GM20431 (cell line): ENCODE data around the gene MB.

Experiments used
- in situ Hi-C: fragments of 300-500 bp; cut with MseI, MboI; formaldehyde crosslinking; loops from one replicate; pipeline ENCODE4 v1.15.0; 2020; ENCODE audit warnings: low sequenced_read_pairs; ENCODE audit not compliant: unreplicated experiment

The MB gene

GRCh38 chr22:35619336-35620094 is 2.4 kb upstream of the MB start:
- in situ Hi-C loops: loop anchor here (10.0 to 25.0 kb wide), 2 partner anchors 305 to 518 kb away; no protein-coding TSS in a partner anchor

- in situ Hi-C loops: loop anchor here (25.0 kb wide), 1 partner anchor 519 kb away; no protein-coding TSS in a partner anchor
Measured at GRCh38 chr22:35618427-35619223, 1.5 kb upstream of the MB start.

GRCh38 chr22:35616043-35616442 is 1.1 kb downstream of the MB start:
- in situ Hi-C loops: loop anchor here (25.0 kb wide), 1 partner anchor 521 kb away; no protein-coding TSS in a partner anchor

- in situ Hi-C loops: loop anchor here (25.0 kb wide), 1 partner anchor 522 kb away; no protein-coding TSS in a partner anchor
Measured at GRCh38 chr22:35615156-35615555, 2.0 kb downstream of the MB start.

GRCh38 chr22:35614404-35614803 is 2.7 kb downstream of the MB start:
- in situ Hi-C loops: loop anchor here (25.0 kb wide), 1 partner anchor 523 kb away; no protein-coding TSS in a partner anchor

- in situ Hi-C loops: loop anchor here (25.0 kb wide), 1 partner anchor 524 kb away; no protein-coding TSS in a partner anchor
Measured at GRCh38 chr22:35612903-35613302, 4.2 kb downstream of the MB start.

GRCh38 chr22:35611891-35612576 is 5.1 kb downstream of the MB start:
- in situ Hi-C loops: loop anchor here (25.0 kb wide), 1 partner anchor 525 kb away; no protein-coding TSS in a partner anchor

GRCh38 chr22:35611200-35611890 is 5.8 kb downstream of the MB start:
- in situ Hi-C loops: loop anchor here (25.0 kb wide), 1 partner anchor 526 kb away; no protein-coding TSS in a partner anchor

- in situ Hi-C loops: loop anchor here (25.0 kb wide), 1 partner anchor 527 kb away; no protein-coding TSS in a partner anchor
Measured at GRCh38 chr22:35610741-35611140, 6.4 kb downstream of the MB start.

GRCh38 chr22:35609761-35610160 is 7.4 kb downstream of the MB start:
- in situ Hi-C loops: loop anchor here (25.0 kb wide), 1 partner anchor 528 kb away; no protein-coding TSS in a partner anchor

GRCh38 chr22:35609261-35609660 is 7.9 kb downstream of the MB start:
- in situ Hi-C loops: loop anchor here (25.0 kb wide), 1 partner anchor 528 kb away; no protein-coding TSS in a partner anchor

- in situ Hi-C loops: loop anchor here (25.0 kb wide), 1 partner anchor 529 kb away; no protein-coding TSS in a partner anchor
Measured at GRCh38 chr22:35608088-35608487, 9.0 kb downstream of the MB start.

- in situ Hi-C loops: loop anchor here (25.0 kb wide), 1 partner anchor 530 kb away; no protein-coding TSS in a partner anchor
Measured at GRCh38 chr22:35606916-35607315, 10.2 kb downstream of the MB start.

GRCh38 chr22:35605851-35606481 is 11.2 kb downstream of the MB start:
- in situ Hi-C loops: loop anchor here (25.0 kb wide), 1 partner anchor 531 kb away; no protein-coding TSS in a partner anchor

- in situ Hi-C loops: loop anchor here (25.0 kb wide), 1 partner anchor 532 kb away; no protein-coding TSS in a partner anchor
Measured at GRCh38 chr22:35605369-35605680, 11.8 kb downstream of the MB start.

- in situ Hi-C loops: loop anchor here (25.0 kb wide), 1 partner anchor 533 kb away; no protein-coding TSS in a partner anchor
Measured at GRCh38 chr22:35604621-35605368, 12.3 kb downstream of the MB start.

- in situ Hi-C loops: loop anchor here (25.0 kb wide), 1 partner anchor 535 kb away; no protein-coding TSS in a partner anchor
Measured at GRCh38 chr22:35601743-35602615, 15.2 kb downstream of the MB start.
